GM19324 (cell line): ENCODE measurements around the gene C8G.

Experiments used
- ATAC-seq: cut with Tn5 transposase; IDR thresholded peaks from one replicate; pipeline ENCODE4 v1.9.1; 2021; ENCODE audit warnings: mild to moderate bottlenecking, moderate library complexity; ENCODE audit not compliant: unreplicated experiment, low FRiP score

Gene C8G

DNA sequence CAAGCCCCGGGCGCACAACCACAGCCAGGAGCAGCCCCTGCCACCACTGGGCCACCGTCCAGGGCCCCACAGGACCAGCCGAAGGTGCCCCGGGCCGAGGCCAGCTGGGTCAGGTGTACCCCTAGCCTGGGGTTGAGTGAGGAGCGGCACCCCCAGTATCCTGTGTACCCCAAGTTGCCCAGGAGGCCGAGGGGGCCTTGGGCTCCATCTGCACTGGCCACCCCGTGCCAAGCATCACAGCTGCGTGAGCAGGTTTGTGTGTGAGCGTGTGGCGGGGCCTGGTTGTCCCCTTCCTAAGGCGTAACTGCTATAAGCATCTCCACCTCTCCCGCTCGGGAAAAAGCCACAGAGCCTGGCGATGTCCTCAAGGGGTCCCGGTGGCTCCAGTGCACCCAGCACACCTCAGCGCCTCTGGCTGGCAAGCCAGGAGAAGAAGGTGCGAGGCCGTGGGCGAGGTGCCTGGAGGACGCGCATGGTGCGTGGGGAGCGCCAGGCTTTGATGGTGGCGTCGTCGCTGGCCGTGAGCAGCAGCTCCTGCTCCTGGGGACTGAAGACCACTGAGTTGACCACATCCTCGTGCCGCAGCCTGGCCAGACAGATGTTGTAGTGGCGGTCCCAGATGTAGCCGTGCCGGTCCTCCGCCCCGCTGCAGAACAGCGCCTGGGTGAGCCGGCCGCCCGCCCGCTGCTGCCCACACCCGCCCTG lies 4.4 kb upstream of the C8G start:
- no peak for ATAC-seq

DNA sequence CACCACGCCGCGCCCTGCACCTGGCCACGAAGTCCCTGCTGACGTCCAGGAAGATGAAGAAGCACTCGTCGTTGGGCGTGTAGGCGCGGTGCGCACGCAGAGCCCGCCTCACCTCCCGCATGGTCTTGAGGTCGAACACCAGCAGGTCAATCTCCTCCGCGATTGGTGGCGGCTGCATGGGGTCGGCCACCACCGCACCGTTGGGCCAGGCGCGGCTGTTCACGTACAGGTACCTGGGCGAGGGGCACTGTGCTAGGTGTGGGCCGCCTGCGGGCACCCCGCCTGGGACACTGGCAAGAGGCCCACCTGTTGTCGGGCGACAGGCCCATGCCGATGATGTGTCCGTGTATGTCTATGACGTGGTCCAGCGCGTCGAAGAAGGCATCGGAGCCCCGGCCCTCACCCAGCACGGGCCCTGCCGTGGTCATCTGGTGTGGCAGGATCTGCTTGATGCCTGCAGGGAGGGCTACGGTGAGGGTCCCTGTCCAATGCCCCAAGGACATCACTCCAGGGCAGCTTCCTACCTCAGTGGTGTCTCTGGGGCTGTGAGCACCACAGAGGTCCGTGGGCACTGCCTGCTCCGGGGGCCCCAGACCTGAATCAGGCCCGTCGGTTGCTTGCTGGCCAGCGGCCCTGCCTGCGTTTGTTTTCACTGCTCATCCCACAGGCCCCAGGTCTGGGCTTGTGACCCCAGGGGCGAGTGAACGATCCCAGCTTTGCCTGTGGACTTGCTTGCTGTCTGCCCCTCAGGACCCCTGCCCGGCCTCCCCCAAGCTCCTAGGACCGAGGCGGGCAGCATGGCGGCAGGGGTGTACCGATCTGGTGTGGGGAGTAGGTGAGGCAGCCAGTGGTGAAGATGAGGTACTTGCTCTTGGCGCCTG lies 3.6 kb upstream of the C8G start:
- no peak for ATAC-seq

DNA sequence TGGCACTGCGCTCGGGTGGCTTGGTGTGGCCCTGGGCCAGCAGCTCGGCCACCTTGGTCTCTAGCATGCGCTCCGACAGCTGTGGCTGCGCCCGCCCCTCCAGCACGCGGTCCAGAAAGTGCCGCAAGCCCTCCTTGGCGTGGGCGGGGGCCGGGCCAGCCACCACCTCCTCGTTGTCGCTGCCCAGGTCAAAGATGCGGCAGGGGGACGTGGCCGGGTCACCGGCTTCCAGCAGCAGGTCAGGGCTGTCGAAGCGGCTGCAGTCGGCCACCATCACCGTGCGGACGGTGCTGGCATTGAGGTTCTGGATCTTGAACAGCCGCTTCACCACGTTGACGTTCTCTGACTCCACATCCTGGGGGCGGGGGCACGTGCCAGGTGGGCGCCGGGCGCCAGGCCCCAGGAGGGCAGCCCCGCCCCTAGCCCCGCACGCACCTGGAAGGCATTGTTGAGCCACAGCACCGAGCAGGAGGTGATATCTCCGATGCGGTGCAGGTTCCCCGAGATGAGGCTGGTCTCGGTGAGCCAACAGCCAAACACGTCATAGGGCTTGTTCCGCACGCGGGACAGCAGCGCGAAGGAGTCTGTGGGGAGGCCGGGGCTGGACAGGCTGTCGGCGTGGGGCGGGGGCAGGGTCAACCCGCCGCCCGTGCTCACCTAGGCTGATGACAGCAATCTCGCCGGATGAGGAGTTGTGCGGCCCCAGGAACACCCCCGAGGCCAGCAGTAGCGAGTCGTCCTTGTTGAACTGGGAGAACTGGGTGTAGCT lies 2.7 kb upstream of the C8G start:
- ATAC-seq = no peak

DNA sequence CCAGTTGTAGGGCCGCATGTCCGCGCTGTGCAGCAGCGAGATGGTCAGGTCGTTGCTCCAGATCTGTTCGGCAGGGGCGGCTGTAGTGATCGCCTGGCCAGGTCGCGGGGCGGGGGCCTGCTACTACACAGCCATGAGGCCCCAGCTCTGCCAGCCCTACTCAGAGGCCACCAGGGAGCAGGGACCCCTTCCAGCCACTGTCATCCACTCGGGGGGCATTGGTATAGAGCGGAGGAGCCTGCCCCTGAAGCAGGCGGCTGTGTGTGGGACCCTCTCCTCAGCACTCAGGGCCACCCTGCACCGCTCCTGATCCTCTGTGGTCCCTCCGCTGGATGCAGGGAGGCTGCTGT lies 2.2 kb upstream of the C8G start:
- ATAC-seq = no peak

DNA sequence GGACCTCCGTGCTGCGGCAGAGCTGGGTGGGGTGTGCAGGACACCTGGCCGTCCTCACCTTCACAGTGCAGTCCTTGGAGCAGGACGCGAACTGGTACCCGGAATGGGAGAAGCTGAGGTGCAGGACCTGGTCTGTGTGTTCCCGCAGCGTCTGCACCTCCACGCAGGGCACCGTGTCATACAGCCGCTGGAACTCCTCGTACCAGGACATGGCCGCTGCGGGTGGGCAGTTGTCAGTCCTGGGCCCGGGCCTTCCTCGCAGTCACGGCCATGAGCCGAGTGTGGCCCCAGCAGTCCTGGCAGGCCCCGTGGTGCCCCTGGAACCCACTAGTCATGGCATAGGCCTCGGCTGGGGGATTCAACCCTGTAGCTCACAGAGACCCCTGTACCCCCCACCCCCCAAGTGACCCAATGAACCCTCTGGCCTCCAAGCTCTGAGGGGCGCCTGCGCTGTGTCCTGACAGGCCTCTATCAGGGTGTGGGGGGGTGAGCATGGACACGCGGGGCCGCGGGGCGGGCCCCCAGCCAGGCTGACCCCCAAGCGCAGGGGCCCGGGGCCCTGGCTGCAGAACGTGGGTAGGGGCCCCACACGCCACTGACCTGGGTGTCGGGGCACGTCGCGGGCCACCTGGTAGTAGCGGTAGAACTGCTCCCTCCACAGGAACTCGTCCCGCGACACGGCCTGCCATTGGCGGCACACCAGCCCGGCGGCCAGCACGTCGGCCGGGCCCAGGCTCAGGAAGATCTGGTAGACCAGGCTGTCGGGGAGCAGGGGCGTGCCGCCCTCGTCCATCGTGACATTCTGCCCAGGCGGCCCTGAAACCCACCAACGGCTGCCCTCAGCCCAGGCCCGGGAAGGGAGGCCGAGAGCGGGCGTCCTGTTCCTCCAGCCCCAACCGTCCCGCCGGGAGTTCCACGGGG lies 1.5 kb upstream of the C8G start:
- no peak for ATAC-seq

DNA sequence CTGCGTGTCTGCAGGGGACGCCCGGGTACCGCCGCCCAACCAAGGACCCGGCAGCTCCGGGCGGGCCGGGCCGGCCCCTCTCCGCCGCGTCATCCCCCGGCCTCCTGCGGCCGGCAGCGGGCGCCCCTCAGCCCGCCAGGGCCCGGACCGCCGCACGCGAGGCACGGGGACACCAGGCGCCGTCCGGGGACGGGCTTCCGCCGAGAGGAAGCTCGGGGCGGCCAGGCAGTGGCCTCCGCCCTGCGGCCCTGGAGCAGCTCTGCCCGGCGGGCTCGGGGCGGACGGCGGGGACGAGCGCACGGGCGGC lies 878 bp upstream of the C8G start:
- no peak for ATAC-seq

DNA sequence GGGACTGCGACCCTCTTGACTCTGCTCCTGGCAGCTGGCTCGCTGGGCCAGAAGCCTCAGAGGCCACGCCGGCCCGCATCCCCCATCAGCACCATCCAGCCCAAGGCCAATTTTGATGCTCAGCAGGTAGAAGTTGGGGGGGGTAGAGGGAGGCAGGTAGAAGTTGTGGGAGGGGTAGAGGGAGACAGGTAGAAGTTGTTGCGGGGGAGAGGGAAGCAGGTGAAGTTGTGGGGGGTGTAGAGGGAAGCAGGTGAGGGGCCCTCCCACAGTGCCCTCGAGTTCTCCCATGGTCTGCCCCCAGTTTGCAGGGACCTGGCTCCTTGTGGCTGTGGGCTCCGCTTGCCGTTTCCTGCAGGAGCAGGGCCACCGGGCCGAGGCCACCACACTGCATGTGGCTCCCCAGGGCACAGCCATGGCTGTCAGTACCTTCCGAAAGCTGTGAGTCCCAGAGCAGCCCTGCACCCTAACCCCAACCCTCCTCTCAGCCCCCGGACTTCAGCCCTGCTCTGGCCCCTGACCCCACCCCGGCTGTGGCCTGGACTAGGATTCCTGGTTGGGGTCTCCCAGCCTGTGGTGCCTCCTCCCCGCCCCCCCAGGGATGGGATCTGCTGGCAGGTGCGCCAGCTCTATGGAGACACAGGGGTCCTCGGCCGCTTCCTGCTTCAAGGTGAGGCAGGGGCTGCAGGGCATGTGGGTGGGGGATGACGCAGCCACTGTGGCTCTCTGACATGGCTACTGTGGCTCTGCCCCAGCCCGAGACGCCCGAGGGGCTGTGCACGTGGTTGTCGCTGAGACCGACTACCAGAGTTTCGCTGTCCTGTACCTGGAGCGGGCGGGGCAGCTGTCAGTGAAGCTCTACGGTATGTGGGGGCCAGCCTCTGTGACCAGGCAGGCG lies 537 bp downstream of the C8G start:
- no peak for ATAC-seq

DNA sequence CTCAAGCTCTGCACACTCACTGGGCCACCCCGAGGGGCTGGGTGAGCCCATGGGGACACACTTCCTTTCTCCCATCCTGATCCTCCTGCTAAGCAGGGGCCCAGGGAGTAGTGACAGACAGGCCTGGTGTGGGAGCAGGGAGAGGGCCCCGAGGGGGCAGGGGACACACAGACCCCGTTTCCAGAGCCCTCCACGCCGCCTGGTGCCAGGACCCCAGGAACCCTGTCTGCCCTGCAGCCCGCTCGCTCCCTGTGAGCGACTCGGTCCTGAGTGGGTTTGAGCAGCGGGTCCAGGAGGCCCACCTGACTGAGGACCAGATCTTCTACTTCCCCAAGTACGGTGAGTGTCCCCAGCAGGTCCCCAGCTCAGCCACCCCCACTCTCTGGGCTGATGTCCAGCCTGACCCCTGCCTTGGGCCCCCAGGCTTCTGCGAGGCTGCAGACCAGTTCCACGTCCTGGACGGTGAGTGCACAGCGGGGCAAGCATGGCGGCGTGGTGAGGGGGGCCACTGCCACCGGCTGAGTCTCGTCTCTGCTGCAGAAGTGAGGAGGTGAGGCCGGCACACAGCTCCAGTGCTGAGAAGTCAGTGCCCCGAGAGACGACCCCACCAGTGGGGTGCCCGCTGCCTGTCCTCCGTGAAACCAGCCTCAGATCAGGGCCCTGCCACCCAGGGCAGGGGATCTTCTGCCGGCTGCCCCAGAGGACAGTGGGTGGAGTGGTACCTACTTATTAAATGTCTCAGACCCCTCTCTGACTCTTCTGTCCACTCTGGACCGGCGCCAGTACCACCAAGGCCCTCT lies 1.4 kb downstream of the C8G start:
- ATAC-seq = no peak

DNA sequence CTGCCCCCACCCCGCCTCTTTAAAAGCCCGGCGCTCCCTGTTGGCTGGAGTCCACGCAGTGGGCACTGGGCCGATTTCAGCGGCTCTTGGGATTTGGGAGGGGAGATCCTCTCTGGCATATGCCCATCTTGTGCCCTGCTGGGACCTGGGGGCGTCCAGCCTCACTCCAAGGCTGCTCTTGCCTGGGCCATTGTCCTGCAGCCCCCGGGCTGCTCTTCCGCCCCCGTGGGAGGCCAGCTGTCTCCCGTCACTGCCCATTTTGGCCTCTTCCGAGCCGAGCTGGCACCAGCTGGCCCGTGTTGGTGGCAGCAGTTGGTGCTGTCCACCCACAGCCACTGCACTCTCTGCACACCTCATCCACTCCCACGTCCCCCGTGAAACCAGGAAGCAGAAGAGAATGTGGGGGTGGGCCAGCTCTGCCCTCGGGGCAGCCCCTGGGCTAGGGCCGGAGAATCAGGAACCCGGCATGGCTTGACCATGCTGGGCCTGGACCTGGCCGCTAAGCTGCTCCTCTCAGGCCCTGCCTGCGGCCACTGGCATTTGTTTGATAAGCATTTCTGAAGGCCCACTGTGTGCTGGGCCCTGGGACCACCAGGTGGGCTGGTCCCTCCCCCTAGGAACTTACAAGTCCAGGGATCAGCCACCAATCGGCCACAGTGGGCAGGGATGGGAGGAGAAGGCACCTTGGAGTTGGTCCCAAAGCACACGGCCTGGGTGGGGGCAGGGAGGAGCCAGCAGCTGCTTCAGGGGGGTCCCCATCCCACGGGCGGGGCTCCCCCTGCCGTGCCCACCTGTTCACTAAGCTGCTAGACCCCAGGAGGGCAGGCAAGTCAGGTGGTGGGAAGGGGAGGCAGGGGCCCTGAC lies 2.2 kb downstream of the C8G start:
- no peak for ATAC-seq

DNA sequence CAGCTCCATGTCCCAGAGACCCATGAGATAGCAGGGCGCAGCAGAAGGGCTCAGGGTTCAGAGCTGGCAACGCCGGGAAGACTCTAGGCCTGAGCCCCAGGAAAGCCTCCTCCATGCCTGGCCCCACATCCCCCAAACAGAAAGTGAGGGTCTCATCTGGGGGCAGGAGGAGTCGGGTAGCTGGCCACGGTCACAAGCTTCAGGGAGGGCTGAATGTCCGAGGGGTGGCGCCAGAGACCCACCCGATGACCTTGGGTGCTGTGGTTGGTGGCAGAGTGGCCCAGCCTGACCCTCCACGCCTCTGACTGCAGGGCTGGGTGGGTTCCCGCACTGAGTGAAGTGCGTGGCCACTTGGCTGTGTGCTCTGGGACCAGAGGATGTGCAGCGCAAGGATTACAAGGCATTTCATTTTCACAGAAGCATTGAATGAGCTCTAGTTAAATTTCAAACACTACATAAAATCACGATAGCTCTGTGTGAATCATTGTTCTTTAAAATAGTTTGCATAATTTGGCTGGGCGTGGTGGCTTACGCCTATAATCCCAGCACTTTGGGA lies 3.0 kb downstream of the C8G start:
- no peak for ATAC-seq

DNA sequence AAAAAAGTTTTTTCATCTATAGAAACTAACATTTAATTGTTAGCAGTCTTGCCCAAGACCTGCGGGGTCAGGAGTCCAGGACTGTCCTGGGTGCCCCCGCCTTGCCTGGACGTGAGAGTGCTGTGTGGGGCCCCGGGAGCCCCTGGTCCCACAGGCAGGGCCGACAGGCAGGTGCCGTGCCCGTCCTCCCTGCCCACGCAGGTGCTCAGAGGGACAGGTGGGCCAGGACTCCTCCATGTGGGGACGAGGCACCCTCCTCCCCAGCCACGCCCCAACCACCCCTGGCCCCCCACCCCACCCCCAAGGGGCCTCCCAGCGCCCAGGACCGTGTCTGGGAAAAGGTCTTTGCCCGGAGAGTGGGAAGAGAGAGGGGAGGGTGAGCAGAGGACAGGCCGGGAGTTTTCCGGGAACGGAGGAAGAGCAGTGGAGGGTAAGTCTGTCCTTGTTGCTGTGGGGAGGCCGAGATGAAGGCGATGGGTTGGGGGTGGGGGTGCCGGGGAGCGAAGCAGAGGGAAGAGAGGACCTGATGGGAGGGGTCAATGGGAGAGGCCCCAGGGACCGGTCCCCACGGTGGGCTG lies 4.3 kb downstream of the C8G start:
- ATAC-seq = no peak

DNA sequence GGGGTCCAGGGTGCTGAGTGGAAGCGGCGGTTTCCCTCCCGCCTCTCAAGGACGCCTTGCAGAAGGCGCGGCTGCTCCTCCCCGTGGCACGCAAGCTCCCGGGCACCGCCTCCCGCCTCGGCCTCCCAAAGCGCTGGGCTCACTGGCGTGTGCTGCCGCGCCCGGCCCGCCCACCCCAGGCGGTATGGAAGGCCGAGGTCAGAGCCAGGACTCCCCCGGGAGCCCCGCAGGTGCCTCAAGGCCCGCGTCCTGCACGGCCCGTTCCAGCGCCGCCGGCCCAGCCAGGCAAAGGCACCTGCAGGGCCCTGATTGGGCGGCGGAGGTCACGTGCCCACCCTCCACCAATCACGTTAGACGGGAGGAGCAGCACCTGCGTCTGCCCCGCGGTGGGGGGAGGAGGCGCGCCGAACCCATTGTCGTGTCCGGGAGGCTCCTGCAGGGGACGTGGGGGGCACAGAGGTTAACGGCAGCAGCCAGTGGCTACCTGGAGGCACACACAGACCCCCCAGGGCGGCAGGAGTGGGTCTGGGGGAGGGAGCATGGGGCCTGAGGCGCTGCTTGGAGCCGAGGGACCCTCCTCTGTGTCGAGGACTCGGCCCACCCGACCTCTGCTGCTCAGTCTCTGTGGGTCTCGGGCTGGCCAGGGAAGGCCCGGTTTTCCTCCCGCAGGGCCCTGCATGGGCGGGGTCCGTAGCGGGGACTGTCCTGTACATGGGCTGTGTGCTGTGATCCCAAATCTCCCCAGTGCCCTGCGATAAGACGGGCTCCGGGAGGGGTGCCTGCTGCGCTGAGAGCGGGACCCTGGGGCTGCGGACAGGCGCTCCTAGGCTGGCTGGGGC lies 5.0 kb downstream of the C8G start:
- ATAC-seq = peak; percentile 79

DNA sequence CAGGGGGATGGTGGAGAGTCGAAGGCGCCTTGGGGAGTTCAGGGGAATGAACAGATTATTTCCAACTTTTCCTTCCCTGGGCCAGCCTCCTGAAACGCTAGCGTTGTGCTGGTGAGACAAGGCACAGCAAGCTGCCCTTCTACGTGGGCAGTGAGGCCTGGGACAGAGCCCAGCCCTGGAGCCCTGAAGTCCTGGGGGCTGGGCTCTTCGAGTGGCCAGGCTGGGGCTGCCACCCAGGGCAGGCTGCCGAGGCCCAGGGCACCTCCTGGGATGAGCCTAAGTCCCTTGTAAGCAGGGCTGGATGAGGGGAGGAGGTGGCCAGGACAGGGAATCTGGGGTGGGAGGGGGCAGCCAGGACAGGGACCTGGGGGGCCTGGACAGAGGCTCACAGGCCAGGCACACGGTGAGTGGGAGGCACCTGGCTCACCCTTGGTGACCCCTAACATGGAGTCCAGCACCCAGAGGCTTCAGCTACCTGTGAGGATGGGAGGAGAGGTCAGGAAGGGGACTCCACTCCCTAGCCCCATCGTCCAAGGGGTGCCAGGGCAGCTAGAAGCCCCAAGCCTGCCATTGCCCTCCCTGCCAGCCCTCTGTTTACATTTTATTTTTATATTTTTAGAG lies 5.7 kb downstream of the C8G start:
- no peak for ATAC-seq

DNA sequence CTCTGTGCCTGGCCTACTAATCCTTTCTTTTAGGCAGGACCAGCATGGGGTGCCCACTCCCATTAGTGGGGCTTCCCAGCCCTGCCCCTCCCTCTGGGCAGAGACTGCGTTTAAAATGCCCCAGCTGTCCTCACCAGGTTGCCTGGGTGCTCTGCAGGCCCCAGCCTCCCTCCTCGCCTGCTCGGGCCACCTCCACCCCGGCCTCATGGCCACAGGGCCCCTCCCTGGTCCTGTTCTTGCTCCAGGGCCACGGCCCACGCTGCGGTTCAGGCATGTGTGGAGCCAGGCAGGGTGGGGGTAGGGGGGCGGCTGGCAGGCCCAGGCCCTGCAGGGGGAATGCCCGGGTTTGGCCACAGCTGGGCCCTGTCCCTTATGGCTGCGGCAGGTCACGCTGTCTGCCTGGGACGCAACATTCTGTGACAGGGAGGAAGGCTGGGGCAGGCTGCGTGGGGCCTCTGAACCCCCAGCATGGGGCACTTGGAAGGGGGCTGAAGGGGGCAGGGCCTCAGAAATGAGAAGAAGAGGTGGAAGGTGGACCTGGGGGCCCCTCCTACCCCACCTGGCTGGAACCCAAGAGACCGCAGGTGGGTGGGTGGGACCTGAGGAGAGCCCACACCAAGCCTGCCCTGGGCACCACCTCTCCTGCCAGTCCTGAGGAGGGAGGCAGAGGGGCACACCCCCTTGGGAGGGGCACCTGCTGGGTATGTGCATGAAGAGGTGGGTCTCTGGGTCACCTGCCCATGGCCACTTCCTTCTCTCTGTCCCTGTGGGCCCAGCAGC lies 6.7 kb downstream of the C8G start, which contains the start of gene LCN12:
Gene LCN12 (plus strand): TSS at position 733 of the 780 bp plus-strand sequence. CDS start 55 bp downstream, outside the sequence.
- ATAC-seq = no peak

DNA sequence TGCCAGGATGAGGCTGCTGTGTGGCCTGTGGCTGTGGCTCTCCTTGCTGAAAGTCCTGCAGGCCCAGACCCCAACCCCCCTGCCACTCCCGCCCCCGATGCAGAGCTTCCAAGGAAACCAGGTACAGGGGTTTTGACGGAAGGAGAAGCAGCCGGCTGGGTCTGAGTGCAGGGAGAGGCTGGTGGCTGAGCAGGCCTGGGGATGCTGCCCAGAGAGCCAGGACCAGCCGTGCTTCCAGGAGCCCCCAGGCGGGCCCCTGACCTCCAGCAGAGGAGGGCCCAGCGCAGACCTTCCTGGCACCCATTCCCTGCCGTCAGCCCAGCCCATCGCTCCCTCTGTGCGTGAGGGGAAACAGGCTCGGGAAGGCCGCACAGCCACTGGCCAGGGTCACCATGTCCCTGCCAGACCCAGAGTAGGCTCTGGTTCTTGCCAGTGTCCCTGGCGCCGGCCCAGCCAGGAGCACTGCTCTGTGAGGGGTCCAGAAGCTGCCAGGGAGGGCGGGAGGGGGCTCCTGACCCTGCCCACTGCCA lies 7.3 kb downstream of the C8G start:
- no peak for ATAC-seq
